Stimulated activated CD8-positive, alpha-beta memory T cell treated with anti-CD3 and anti-CD28 coated beads, Interleukin-4, amount 100 ng/mL, for 1 hour (primary cell): ENCODE results near the gene NCKAP5.

ENCODE experiments used
- DNase-seq, 2 donors: peaks; one replicate each; pipeline ENCODE4 v3.0.0-alpha.2; 2020; ENCODE audit warnings: low read depth in 2 of 2, low spot score in 1 of 2

NCKAP5 gene

DNA sequence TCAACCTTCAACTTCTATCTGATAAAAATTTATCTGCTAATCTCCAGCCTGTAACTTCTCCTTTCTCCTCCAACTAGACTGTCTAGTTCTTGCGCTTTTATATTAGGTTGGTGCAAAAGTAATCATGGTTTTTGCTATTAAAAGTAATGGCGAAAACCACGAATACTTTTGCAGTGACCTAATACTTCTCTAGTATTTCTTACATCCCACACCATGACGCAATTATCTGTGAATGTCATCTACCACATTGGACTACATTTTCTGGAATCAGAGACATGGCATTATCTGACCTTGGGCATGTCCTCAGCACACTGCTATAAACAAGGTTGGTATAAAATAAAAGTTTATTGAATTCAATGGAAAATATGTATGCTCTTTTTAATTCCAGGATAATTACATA lies 528.1 kb downstream of the NCKAP5 start:
- no peak for DNase-seq

DNA sequence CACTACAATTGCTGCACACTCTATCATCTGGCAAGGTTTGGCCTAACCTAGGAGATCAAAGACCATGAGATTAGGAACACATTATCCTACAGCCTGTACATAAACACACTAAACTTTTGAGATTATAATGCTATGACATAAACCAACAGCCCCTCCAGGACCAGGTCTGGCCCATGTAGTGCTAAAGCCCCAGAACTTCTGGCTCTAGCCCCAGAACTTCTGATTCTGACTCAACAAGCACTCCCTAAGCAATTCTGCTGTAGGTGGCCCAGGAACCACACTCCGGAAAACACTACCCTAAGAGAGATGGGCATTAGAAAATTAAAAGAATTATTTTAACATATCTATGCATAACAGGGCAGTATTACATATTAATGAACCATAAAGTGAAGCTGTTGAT lies 528.7 kb downstream of the NCKAP5 start:
- no peak for DNase-seq

DNA sequence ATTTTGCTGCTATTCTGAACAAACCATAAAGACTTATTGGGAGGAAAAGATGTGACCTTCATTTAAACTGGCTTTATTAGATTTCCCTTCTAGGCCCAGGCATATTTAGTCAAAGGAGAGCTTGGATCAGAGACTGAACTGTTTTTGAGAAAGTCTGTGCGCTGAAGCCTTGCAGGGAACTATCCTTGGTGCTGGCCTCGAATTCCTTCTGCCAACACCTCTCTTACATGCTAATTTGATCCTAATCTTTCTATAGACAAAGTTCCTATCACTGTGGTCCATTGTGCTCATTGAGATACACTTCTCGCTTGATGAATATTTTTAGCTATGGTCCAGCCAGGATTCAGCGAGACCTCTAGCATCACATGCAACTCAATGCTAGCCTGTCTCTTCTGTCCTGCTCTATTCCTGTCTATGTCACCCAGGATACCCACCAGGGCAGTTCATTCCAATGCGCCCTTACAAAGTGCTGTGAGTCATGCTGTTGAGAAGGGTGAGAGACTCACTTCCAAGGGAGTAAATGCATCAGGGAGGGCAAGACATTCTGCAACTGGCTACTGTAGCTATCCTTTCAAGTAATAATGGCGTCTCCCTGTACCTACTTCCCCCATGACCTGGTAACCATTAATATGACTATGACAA lies 541.6 kb downstream of the NCKAP5 start:
- no peak for DNase-seq

DNA sequence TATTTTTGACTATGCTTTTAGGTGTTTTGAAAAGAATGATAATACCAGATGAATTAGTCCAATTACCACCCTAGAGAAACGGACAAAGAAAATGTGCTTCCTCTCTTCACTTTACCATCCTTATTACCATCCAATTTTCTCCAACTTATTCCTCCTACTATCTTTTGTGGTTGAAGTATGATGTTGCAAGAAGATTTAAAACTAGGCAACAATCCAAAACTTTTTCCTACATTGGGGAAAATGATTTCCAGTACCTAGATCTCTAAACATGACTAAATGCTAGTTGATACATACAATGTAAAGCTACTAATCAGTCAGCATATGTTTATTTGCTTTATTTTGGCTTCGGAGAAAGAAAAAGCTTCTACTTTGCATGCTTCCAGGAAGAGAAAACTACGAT lies 543.3 kb downstream of the NCKAP5 start:
- no peak for DNase-seq

DNA sequence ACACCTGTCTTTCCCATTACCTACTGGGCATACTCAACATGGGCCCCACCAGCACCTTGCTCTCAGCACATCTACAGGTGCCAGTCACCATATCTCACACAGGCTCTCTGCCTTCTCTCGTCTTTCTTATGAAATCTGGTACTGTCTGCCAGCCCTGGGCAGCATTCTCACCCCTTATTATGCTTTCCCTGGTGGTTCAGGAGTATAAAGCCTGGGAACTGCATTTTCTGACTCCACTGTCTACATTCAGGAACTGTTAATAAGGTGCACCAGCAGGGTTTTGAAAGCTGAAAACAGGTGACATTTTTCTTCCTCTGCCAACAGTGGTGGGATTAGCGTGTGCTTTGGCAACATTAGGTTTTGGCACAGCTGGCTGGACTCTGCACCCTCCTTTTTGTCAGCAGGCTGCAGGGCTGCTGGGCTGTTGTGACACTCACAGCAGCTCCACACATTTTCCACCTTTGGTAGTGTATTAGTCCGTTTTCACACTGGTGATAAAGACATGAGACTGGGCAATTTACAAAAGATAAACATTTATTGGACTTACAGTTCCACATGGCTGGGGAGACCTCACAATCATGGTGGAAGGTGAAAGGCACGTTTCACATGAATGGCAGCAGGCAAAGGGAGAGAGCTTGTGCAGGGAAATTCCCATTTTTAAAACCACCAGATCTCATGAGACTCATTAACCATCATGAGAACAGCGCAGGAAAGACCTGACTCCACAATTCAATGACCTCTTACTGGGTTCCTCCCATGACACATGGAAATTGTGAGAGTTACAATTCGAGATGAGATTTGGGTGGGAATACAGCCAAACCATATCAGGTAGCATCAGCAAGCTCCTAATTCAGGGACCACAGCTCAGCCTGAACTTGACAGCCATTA lies 555.2 kb downstream of the NCKAP5 start:
- DNase-seq: no peak

DNA sequence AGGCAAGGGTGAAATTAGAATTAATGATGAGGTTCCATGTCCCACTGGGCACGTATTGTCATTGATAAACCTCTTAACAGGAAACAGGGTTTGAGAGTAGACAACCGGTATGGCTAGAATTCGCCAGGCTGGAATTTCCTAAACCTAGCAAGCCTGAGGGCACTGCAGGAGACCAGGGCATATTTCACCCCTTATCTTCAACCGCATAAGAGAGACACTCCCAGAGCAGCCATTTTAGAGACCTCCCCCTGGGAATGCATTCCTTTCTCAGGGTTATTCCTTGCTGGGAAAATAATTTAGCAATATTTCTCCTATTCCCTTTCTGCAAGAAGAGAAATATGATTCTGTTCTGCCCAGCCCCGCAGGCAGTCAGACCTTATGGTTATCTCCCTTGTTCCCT lies 563.6 kb downstream of the NCKAP5 start:
- no peak for DNase-seq

DNA sequence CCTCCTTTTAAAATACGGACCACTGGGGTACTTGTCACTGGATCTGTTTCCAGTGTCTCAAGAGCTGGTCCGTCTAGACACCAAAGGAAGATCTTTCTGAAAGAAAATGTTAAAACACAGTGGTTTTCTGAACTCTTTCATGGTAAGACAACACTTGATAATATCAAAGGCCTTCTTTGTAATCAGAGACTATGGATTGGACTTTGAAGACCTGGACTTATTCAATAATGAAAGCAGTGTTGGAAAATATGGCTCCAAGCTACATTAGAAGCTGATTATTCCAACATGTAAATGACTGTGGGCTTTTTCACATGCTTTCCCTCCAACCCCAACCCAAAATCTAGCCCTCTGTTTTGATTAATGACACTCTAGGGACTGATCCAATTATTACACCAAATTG lies 568.8 kb downstream of the NCKAP5 start:
- DNase-seq: no peak

DNA sequence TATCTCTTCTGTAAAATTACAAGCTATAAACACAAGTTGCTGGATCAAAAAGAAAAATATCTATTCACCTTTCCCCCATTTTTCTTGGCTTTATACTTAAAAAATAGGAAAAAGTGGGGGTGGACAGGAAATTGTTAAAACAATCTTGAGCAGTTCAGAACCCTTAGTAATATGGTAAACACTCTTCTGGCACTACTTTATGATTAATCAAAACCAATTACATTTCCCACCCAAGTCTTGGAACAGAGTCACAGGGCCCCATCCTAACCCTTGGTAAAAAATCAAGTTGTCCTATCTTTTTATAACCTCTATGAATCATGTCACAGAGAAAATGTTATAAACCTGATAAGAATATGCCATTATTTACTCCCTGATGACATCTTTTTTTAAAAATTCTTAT lies 570.0 kb downstream of the NCKAP5 start:
- DNase-seq: no peak

DNA sequence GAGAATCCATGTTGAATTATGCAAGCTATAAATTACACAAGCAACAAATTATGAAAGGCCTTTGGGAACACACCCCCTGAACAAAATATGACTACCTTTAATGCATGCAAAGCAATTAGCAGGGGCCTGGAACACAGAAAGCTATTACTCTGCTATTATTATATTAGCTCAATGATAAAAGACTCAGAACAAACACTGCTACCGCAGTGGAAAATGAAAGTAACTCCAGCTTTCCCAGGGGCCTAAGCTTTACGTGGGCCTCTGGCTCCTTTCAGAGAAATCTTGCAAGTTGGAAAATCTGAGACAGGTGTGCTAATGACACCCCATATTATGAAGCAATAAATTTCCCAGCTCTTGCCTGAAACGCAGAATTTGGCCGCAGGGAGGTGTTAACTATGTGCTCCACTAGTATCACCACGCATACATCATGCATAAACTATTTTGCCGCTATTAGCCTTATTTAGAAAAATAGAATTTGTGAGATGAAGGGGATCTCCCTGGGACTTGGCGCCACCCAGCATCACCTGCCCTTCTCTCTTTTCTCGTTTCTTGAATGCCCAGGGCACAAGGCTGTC lies 576.7 kb downstream of the NCKAP5 start:
- DNase-seq: no peak

DNA sequence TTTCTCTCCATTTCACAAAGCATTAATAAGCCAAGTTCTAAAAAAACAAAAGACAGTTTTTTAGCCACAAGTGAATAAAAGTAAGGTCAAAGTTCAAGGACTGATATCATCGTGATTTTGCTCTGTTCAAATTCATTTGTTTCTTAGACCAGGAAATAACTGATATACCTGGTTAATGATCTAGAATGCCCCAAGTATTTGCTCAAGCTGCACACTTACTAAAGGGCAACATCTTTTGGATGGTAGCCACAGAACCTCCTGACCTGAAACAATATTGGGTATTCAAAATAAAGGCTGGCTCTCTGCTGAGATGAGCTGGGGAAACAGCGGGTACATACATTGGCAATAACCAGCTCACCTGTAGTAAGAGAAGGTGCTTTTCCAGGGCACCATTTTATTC lies 583.5 kb downstream of the NCKAP5 start:
- no peak for DNase-seq

DNA sequence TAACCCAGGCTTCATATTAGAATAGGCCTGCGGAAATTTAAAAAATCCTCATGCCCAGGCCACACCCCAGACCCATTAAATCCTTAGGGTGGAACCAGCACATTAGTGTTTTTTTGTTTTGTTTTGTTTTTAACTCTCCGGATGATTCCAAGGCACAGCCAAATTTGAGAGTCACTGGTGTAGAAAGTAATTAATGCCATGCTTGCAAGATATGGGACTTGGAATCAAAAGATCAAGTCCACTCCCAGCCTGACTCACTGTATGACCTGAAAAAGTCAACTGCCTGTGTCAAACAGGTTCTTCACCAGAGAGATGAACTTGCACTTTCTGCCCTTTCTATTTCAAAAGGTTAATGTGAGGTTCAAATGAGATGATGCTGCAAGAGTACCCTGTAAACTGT lies 588.0 kb downstream of the NCKAP5 start:
- no peak for DNase-seq

DNA sequence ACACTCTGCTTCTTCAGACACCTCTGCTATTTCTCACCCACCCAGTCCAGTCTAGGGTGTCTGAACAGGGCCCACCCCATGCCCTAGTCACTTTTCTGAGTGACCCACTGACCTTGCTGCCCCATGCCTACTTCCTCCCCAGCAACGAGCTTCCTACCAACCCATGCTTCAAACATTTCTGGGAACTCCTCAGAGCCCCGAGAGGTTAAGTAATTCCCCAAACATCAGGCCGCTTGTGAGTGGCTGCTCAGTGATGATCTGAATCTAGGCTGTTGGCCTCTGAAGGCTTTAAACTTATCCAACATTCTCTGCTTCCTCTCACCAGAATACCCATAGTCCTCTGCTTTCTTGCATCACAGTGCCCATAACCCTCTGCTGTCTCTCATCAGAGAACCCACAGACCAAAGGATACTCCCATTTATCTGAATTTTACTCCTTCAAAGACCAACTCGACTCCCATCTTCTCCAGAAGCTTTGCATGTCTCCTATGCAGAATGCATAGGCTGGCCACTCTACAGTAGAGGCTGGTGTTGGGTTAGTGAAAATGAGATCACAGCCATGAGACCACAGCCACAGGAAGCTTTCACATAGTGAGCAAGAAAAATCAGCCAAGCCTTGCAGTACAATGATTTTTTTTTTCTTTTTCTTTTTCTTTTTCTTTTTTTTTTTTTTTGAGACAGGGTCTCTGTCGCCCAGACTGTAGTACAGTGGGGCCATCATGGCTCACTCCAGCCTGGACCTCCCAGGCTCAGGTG lies 588.7 kb downstream of the NCKAP5 start:
- no peak for DNase-seq

DNA sequence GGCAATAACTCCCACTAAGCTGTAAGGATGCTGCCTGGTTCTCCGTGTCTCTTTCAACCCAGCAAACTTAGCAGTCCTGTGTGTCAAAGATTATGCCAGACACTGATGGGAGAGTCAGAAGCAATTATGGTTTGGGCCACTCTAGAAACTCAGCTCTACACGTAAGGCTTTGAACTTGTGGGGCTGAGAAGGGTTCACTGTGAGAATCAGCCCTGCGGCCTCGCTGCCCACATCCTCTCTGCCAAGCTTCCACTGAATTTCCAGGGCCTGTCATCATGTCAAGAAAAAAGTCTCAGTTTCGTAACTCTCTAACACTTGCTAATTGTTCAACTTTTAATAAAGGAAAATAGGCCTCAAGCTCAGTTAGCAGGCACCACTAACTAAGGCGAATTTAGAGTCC lies 589.4 kb downstream of the NCKAP5 start:
- no peak for DNase-seq

DNA sequence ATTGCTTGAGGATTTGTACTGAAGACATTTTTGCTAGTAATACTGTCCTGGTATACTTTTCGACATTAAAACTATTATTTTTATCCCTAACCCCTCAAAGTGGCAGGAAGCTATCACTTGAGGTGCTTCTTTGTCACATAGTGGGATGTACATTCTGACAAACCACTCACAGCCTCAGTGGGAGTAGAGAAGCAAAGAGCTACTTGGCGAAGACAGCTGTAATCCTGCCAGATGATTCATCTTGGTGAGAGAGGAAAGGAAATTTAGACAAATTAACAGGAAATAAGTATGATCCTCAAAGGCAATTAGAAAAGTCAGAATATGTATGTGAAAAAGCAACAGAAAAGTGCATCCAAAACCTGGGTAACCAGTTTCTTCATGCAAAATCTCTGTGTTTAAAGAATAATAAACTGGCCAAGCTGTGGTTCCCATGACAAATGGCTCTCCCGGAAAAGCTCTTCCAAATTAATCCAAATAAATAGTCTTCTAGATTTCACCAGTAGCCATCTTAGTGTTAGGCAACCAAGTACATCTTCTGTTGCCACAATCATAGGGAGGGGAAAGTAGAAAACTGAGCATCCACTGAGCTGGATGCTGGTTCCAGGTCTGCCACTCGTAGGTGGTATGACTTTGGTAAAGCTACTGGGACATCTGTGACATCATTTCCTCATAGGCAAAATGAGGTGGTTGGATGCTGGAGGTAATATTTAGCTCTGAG lies 590.3 kb downstream of the NCKAP5 start:
- DNase-seq: no peak

DNA sequence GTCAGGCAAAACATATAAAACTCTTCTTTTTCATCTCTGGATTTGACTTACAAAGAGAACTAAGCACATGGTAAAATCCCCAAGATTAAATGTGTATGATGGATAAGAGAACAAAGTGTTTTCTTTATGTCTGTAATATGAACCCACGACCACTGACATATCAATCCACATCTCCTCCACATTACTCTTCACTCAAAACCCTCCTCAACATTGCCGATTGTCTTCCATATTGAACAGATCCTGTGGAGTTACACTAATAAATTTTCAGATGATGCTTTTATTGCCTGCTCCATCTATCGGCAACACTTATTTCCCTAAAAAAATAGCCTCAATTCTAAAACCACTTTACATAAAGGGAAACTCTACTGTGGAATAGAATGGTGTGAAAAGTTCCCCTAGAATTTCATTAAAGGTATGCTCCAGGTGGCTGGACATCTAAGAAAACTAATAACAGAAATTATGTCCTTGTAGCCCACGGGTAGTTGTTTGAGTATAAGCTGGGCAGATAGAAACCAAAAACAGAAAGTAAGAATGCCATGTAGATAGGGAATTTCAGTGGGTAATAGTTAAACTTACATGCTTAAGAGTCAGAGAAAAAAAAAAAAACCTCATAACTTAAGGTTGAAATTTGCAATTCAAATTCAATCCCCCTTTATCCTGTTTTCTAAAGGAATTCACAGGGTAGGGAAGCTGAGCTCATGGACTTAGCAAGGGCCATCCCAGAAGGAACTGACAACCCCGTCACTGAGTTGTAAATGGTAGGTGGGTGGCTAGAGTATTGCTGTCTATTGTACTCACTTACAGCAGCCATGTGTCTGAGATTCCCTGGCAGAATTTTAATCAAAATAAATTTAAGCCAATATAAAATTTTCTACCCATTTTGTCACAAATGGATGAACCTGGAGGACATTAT lies 592.8 kb downstream of the NCKAP5 start:
- DNase-seq: no peak

DNA sequence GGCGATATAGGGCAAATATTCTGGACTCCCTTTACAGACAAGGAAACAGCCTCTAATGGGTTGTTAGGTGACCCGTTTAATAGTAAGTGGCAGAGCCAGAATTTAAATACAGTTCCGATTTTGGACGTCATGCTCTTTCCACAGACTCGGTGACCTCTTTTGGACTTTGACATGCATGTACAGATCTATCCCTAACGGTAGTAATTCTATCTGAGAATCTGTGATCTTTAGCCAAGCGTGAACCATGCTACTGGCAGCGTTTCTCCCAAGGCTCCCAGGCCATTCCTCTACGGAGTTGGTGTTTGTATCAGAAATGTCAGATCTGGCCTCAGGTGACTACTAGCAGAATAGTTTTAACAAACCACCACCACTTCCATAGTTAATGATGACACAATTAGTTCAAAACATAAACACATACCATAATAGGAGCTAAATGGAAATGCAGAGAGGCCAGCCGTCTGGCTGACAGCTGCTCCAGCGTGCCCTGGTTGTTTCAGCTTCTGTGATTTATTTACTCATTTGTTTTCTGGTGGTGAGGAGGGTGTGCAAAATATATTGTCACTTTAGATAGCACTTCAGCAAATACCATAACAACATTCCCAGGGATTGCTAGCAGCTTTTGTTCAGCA lies 593.7 kb downstream of the NCKAP5 start:
- no peak for DNase-seq

DNA sequence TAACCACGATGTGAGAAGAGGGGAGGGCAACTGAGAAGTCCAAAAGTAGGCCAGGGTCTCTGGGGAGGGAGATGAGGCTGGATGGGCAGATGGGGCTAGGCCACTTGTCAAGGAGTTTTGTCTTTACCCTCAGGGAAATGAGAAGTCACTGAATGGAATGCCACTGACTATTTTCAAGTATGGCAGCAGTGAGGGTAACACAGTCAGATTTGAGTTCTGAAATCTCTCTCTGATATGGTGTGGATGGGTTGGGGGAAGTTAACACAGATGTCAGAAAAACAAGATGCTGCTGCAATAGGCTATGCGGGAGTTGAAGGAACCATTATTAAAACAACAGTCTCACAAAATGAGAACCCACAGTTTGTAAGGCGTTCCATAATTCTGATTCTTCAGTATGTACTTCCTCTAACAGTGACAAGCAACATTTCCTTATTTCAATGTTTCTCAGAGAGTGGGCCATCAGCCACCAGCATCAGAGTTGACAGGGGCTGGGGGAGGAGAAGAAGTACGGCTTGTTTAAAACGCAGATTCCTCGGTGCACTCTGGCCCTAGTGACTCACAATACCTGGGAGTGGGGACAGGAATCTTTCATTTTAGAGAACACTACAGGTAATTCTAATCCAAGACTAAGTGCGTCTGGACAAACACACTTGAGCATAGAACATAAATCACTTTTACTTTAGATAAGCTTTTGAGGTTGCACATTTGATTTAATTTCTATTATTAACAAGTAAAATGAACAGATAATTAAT lies 596.8 kb downstream of the NCKAP5 start:
- no peak for DNase-seq

DNA sequence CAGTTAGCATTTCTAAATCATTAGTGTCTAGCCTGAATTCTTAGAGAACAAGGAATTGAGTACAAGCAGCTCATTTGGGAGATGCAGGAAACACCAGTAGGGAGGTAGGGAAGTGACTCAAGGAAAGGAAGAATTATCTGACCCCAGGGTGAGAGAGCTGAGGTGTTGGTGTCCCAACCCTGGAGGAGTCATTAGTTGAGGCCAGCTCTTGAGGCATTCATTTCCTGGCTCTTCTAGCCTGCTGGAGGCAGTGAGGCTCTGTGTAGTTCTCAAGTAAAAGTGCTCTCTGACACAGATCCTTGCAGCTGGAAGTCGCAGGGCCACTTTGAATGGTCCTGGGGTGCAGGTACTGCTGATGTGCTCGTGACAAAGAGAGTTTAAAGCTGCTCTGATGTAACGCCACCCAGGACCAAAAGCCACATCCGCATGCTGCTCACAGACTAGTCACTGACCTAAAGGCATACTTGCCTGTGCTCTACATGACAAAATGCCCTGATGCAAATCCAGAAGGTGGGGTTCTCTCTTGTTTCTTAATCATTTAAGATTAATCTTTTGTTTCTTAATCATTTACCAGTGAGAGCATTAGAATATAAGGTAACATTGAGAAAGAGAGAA lies 598.8 kb downstream of the NCKAP5 start:
- no peak for DNase-seq
